Immature natural killer cell (primary cell): Measurements from ENCODE around the gene TIMELESS. TPM values are rescaled to one million over a fixed set of nuclear protein-coding genes. Genes with fewer than 3 reads are reported as not detected.
"Not testable (repeated sequence)": the region's sequence is repeated elsewhere in the genome, so short reads cannot be mapped to it uniquely, and the experiment has no call there.

Source experiments
- DNase-seq, 3 donors: peaks; one replicate each; pipeline ENCODE4 v3.0.0; 2022; ENCODE audit warnings: mixed read lengths in 1 of 3
- H3K27ac Mint-ChIP-seq, 6 donors: one replicate each; pipeline ENCODE4 v1.8.0; 2020; ENCODE audit warnings: mixed read lengths in 6 of 6, mild to moderate bottlenecking in 5 of 6, inconsistent platforms in 4 of 6, moderate library complexity in 3 of 6
- H3K27me3 Mint-ChIP-seq, 3 donors: one replicate each; pipeline ENCODE4 v1.8.0; 2020 to 2021; ENCODE audit warnings: low read depth in 3 of 3, mild to moderate bottlenecking in 3 of 3, mixed read lengths in 3 of 3, moderate library complexity in 3 of 3, inconsistent platforms in 1 of 3
- H3K36me3 Mint-ChIP-seq, 3 donors: one replicate each; pipeline ENCODE4 v1.8.0; 2020; ENCODE audit warnings: mixed read lengths in 3 of 3, inconsistent platforms in 2 of 3, mild to moderate bottlenecking in 2 of 3
- H3K4me1 Mint-ChIP-seq, 2 donors: one replicate each; pipeline ENCODE4 v1.8.0; 2020; ENCODE audit warnings: inconsistent platforms in 2 of 2, mild to moderate bottlenecking in 2 of 2, mixed read lengths in 2 of 2, moderate library complexity in 1 of 2
- H3K4me3 Mint-ChIP-seq, 5 donors: one replicate each; pipeline ENCODE4 v1.8.0; 2020; ENCODE audit warnings: mild to moderate bottlenecking in 5 of 5, mixed read lengths in 5 of 5, inconsistent platforms in 3 of 5, moderate library complexity in 3 of 5
- H3K9me3 Mint-ChIP-seq, 6 donors: one replicate each; pipeline ENCODE4 v1.8.0; 2020; ENCODE audit warnings: mild to moderate bottlenecking in 6 of 6, mixed read lengths in 6 of 6, inconsistent platforms in 4 of 6, moderate library complexity in 3 of 6
- polyA plus RNA-seq, 3 donors: library from polyadenylated mRNA; unstranded; fragments of 300-500 nt; fragmentation: Illumina TruSeq; gene quantifications; one replicate each; pipeline ENCODE4 v1.2.3, GENCODE V29; 2021

Gene TIMELESS
- polyA plus RNA-seq, 3 donors from 2014 or later = 3.5 to 11.3 (median 4.8) TPM

DNA sequence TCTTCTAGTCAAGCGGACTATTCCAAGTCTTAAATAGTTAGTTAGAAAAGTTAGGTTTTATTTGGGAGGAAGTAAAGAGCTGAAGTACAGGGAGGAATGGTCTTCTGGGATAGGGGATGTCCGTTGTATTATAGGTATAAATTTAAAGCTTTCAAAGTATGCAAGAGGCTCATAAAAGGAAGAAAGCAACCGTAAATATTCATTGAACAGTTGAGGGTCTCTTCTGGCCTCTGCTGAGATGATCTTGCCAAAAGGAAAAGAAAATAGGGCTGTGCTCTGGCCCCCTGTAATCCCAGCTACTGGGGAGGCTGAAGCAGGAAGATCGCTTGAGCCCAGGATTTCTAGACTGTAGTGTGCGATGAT lies 377 bp upstream of the TIMELESS start:
- peaks cover 0 to 2% (median 0%) of the 10 kb centered on the region in 3 donors for H3K36me3 Mint-ChIP-seq
- peak overlapping the region; percentile 91 to 98 (median 93) for H3K4me3 Mint-ChIP-seq
- no peaks in the 10 kb centered on the region for H3K9me3 Mint-ChIP-seq
- DNase-seq = no peak
- H3K4me1 Mint-ChIP-seq = peaks cover 21 to 26% of the 10 kb centered on the region in 2 donors
- no peaks in the 10 kb centered on the region for H3K27me3 Mint-ChIP-seq
- H3K27ac Mint-ChIP-seq = peak overlapping the region; percentile 94 to 98 (median 96)

- not testable (repeated sequence) for DNase-seq, H3K27me3 Mint-ChIP-seq, H3K9me3 Mint-ChIP-seq, H3K27ac Mint-ChIP-seq, H3K4me3 Mint-ChIP-seq
- Mint-ChIP-seq H3K36me3 (peaks cover 0 to 14% (median 4%) of the 10 kb centered on the region in 3 donors), H3K4me1 (peaks cover 8 to 11% of the 10 kb centered on the region in 2 donors)
Measured at GRCh38 chr12:56443208-56443607, 6.0 kb downstream of the TIMELESS start.

DNA sequence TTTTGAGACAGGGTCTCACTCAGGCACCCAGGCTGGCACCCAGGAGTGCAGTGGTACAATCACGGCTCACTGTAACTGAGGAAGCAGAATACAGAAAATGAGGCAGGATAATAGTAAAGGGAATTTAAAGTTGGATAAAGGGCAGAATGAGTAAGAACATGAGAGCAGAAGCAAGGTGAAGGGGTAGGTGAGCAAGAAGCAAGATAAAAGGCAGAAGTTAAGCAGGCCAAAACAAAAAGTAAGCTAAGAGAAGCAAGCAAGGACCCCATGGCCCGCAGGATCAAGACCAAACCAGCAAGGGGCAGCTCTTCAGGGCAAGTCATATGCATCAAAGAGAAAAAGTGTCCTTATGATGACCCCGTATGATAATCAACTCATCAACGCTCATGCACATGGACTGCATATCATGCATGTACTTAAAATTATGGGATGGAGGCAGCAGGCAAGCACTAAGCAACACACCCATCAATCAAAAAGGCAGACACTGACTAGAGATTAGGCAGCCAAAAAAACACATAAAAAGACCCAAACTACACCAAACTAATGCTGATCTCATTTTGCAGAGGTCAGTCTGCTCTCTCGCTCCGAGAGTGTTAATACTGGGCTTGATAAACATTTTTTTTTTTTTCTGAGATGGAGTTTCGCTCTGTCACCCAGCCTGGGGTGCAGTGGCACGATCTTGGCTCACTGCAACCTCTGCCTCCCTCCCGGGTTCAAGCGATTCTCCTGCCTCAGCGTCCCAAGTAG lies 11.6 kb downstream of the TIMELESS start:
- H3K4me1 Mint-ChIP-seq = no peaks in the 10 kb centered on the region
- no peak overlapping the region for H3K4me3 Mint-ChIP-seq
- peaks cover 0 to 11% (median 3%) of the 10 kb centered on the region in 3 donors for H3K36me3 Mint-ChIP-seq
- H3K27ac Mint-ChIP-seq = no peak overlapping the region
- H3K27me3 Mint-ChIP-seq = peaks cover 0 to 1% (median 0%) of the 10 kb centered on the region in 3 donors
- peaks cover 0 to 1% (median 0%) of the 10 kb centered on the region in 6 donors for H3K9me3 Mint-ChIP-seq
- no peak for DNase-seq

DNA sequence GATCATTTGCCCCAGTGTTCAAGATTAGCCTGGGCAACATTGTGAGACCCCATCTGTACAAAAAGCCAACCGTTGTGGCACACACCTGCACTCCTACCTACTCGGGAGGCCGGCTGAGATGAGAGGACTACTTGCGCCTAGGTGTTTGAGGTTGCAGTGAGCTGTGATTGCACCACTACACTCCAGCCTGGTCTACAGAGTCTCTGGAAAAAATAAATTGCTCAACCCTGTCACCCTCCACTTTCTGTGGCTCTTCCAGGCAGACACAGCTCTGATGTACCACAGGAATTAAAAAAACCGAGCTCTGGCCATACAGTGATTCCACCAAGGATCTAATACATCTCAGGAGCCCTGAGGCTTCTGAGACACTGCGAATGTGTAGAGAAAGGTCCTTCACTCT lies 14.4 kb downstream of the TIMELESS start:
- Mint-ChIP-seq H3K36me3 (peaks cover 4 to 21% (median 9%) of the 10 kb centered on the region in 3 donors), H3K27ac (no peak overlapping the region), H3K4me1 (no peaks in the 10 kb centered on the region), H3K27me3 (no peaks in the 10 kb centered on the region), H3K9me3 (peaks cover 0 to 1% (median 0%) of the 10 kb centered on the region in 6 donors), H3K4me3 (no peak overlapping the region)
- DNase-seq = no peak

GRCh38 chr12:56431850-56432249 lies 17.4 kb downstream of the TIMELESS start:
- Mint-ChIP-seq H3K27me3 (no peaks in the 10 kb centered on the region), H3K4me3 (no peak overlapping the region)

DNA sequence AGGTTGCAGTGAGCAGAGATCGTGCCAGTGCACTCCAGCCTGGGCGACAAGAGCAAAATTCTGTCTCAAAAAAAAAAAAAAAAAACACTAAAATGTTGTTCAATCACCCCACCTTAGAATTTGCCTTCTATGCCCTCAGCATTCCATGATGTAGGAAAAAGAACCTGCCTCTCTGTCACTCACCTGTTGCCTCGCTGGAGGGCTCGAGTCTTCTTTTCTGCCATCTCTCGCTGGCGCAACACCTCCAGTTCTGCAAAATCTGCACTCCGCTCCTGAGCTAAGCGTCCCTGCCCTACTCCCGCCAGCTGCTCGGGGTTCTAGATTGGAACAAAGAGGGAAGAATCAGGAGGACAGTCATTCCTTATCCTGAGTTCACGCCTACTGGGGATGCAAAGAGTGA lies 17.9 kb downstream of the TIMELESS start:
- H3K9me3 Mint-ChIP-seq = no peaks in the 10 kb centered on the region
- no peak for DNase-seq
- peak overlapping the region in 1 of 6 donors; percentile 22 for H3K27ac Mint-ChIP-seq
- no peaks in the 10 kb centered on the region for H3K27me3 Mint-ChIP-seq
- no peaks in the 10 kb centered on the region for H3K4me1 Mint-ChIP-seq
- no peak overlapping the region for H3K4me3 Mint-ChIP-seq
- H3K36me3 Mint-ChIP-seq = peaks cover 6 to 33% (median 17%) of the 10 kb centered on the region in 3 donors

More at GRCh38 chr12:56431850-56432249, 17.4 kb downstream of the TIMELESS start:
- H3K36me3 Mint-ChIP-seq = peaks cover 6 to 33% (median 17%) of the 10 kb centered on the region in 3 donors
- no peak for DNase-seq
- no peak overlapping the region for H3K27ac Mint-ChIP-seq
- no peaks in the 10 kb centered on the region for H3K9me3 Mint-ChIP-seq
- H3K4me1 Mint-ChIP-seq = no peaks in the 10 kb centered on the region

GRCh38 chr12:56425940-56426438 lies 23.2 kb downstream of the TIMELESS start:
- Mint-ChIP-seq H3K9me3 (no peaks in the 10 kb centered on the region), H3K27me3 (no peaks in the 10 kb centered on the region), H3K36me3 (peaks cover 6 to 36% (median 11%) of the 10 kb centered on the region in 3 donors), H3K4me3 (no peak overlapping the region), H3K4me1 (no peaks in the 10 kb centered on the region), H3K27ac (no peak overlapping the region)
- DNase-seq = no peak

GRCh38 chr12:56425193-56425592 lies 24.0 kb downstream of the TIMELESS start:
- H3K27ac Mint-ChIP-seq = no peak overlapping the region
- no peaks in the 10 kb centered on the region for H3K27me3 Mint-ChIP-seq
- H3K4me3 Mint-ChIP-seq = no peak overlapping the region
- no peaks in the 10 kb centered on the region for H3K4me1 Mint-ChIP-seq
- no peaks in the 10 kb centered on the region for H3K9me3 Mint-ChIP-seq
- peaks cover 8 to 37% (median 11%) of the 10 kb centered on the region in 3 donors for H3K36me3 Mint-ChIP-seq
- no peak for DNase-seq

DNA sequence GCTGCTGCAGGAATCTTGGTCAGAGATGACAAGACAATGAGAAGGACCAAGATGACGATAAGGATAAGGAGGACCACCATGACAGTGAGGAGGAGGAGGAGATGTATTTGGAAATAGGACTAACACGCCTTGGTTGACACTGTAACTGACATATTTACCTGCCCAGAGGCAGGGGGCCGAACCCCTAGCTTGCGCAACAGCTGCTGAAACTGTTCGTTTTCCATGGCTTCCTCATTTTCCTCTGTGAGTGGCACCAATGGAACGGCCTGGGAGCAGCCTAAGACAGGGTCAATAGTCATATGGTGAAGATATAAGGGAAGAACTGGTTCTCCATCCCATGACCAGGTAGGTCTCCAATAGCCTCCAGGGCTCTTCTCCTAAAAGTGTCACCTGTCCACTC lies 28.8 kb downstream of the TIMELESS start:
- peaks cover 11 to 34% (median 12%) of the 10 kb centered on the region in 3 donors for H3K36me3 Mint-ChIP-seq
- H3K4me1 Mint-ChIP-seq = no peaks in the 10 kb centered on the region
- H3K9me3 Mint-ChIP-seq = no peaks in the 10 kb centered on the region
- H3K4me3 Mint-ChIP-seq = no peak overlapping the region
- H3K27ac Mint-ChIP-seq = peak overlapping the region in 1 of 6 donors; percentile 48
- no peak for DNase-seq
- H3K27me3 Mint-ChIP-seq = no peaks in the 10 kb centered on the region

DNA sequence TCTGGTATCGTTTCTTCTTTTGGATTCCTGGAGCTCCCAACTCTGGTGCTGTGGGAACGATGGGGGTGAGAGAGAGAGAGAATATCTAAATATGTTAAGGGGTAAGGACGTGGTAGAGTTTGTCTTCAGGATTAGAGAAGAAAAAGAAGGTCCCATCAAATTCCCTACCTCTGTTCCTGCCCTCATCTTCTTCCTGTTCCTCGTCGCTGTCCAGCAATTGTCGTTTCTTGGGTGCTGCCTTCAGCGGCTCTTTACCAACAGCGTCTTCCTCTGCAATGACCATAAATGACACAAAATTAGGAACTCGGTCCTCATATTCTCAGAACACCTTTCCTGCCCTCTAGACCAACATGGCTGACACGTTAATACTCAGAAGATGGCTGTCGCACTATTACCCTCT lies 31.5 kb downstream of the TIMELESS start:
- H3K4me1 Mint-ChIP-seq = no peaks in the 10 kb centered on the region
- no peaks in the 10 kb centered on the region for H3K27me3 Mint-ChIP-seq
- H3K9me3 Mint-ChIP-seq = no peaks in the 10 kb centered on the region
- no peak overlapping the region for H3K27ac Mint-ChIP-seq
- peaks cover 11 to 28% (median 12%) of the 10 kb centered on the region in 3 donors for H3K36me3 Mint-ChIP-seq
- no peak for DNase-seq
- H3K4me3 Mint-ChIP-seq = no peak overlapping the region

DNA sequence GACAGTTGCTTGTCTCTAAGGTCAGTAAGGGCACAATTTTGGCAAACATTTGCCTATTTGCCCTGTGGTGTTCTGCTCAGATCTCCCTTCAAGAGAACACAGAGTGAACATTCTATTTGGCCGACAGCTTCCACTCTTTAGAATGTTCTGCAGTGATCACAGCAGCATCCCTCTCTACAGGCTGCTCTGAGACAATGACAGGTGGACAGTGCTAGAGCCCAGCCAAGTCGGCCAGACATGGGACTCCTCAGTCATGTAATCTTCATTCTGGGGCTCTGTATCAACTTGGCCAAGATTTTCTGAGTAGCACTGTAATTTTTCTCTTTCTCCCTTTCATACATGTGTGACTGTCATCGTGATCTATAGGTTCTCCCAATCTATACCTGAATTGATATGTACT lies 34.8 kb downstream of the TIMELESS start:
- no peak for DNase-seq
- Mint-ChIP-seq H3K4me3 (no peak overlapping the region), H3K36me3 (peaks cover 8 to 14% (median 11%) of the 10 kb centered on the region in 3 donors), H3K27me3 (peaks cover 0 to 4% (median 0%) of the 10 kb centered on the region in 3 donors), H3K4me1 (no peaks in the 10 kb centered on the region), H3K9me3 (no peaks in the 10 kb centered on the region), H3K27ac (peak overlapping the region in 1 of 6 donors; percentile 34)

DNA sequence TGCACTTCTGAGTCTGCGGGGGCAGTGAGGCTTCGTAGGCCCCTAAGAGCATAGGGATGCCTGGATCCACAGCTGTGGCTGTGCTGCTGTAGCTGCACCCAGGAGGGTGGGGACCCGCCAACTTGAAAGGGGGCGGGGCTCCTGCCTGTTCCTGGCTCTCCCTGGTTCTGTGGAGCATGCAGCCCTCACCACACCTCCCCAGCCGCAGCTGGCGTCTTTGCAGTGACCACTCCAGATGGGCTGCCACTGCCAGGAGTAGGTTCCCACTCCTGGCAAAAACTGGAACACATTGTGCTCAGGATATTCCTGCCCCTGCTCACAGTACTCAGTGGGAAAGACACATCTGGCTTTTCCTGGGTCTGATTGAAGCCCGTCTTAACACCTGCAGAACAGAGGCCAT lies 35.8 kb downstream of the TIMELESS start:
- Mint-ChIP-seq H3K4me1 (no peaks in the 10 kb centered on the region), H3K27ac (no peak overlapping the region), H3K4me3 (no peak overlapping the region), H3K9me3 (no peaks in the 10 kb centered on the region), H3K27me3 (peaks cover 0 to 4% (median 0%) of the 10 kb centered on the region in 3 donors), H3K36me3 (peaks cover 4 to 11% (median 11%) of the 10 kb centered on the region in 3 donors)
- DNase-seq = no peak

DNA sequence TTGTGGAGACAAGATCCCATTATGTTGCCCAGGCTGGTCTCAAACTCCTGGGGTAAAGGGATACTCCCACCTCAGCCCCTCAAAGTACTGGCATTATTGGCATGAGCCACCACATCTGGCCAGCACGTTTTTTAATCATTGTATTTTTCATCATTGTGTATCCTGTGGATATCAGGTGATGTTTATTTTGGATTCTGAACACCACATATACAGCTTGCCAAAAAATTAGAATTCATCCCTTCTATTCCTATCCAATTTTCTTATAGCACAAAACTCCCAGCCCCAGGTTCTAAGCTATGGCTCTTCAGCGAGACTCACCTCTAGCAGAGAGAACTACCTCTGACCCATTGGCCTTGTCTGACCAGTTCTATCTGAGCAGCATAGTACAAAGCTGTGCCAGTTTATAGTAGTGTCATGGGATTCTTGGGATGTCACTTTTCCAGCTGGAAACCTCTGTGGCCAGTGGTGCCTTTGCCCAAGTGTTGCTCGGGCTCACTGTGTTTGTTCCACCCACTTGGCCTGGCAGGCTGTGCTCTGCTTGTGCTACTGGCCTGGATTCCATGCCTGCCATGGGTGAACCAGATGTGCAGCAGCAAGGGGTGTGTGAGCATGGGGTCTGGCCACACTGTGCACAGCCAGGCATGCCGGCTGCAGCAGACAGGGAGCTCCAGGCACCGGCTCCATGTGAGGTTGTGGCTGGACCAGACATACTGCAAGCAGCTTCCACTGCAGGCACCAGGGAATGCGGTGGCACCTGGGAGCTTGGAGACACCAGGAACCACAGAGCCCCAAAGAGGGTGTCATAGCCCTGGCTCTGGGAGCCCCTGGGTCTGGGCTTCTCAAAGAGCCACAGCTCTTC lies 37.2 kb downstream of the TIMELESS start:
- peaks cover 0 to 5% (median 4%) of the 10 kb centered on the region in 3 donors for H3K36me3 Mint-ChIP-seq
- H3K4me3 Mint-ChIP-seq = no peak overlapping the region
- no peak overlapping the region for H3K27ac Mint-ChIP-seq
- H3K27me3 Mint-ChIP-seq = peaks cover 0 to 4% (median 0%) of the 10 kb centered on the region in 3 donors
- H3K4me1 Mint-ChIP-seq = no peaks in the 10 kb centered on the region
- no peak for DNase-seq
- H3K9me3 Mint-ChIP-seq = no peaks in the 10 kb centered on the region

- Mint-ChIP-seq H3K27me3 (peaks cover 0 to 4% (median 0%) of the 10 kb centered on the region in 3 donors), H3K4me3 (no peak overlapping the region), H3K36me3 (peaks cover 0 to 5% (median 0%) of the 10 kb centered on the region in 3 donors), H3K9me3 (no peaks in the 10 kb centered on the region), H3K4me1 (no peaks in the 10 kb centered on the region), H3K27ac (no peak overlapping the region)
- no peak for DNase-seq
Measured at GRCh38 chr12:56410768-56411167, 38.5 kb downstream of the TIMELESS start.
